ENCODE measurements around the gene TACC3.

GRCh38 chr4:1786544-1787362, 65.4 kb downstream of the TACC3 start:
- no peak for TF ChIP-seq CTCF (IDR thresholded peaks at IDR 0.05)
- no peak for TF ChIP-seq POLR2A (IDR thresholded peaks at IDR 0.05)

Measured in esophagus squamous epithelium (tissue), 4 donors.